Mesodermal cell (in vitro differentiated cells): Measurements from ENCODE around the gene FAM53B.

Source experiments
- H3K27ac ChIP-seq: 2 replicates; pipeline ENCODE4 v1.7.0; 2013; ENCODE audit warnings: mild to moderate bottlenecking, low read depth, low read length, moderate library complexity; ENCODE audit not compliant: severe bottlenecking
- H3K36me3 ChIP-seq: 2 replicates; pipeline ENCODE4 v1.7.1; 2013; ENCODE audit warnings: mild to moderate bottlenecking, low read length, moderate library complexity; ENCODE audit not compliant: control insufficient read depth, insufficient read depth
- H3K4me1 ChIP-seq: one replicate; pipeline ENCODE4 v1.7.1; 2013; ENCODE audit warnings: mild to moderate bottlenecking, low read length; ENCODE audit not compliant: insufficient read depth, control insufficient read depth, poor library complexity, severe bottlenecking
- H3K4me3 ChIP-seq: 2 replicates; pipeline ENCODE4 v1.7.0; 2013; ENCODE audit warnings: low read length, control low read depth, mild to moderate bottlenecking; ENCODE audit not compliant: insufficient read depth, poor library complexity, severe bottlenecking; ENCODE audit errors: extremely low read depth
- H3K9me3 ChIP-seq: 2 replicates; pipeline ENCODE4 v1.7.1; 2013; ENCODE audit warnings: mild to moderate bottlenecking, low read length, moderate library complexity; ENCODE audit not compliant: control insufficient read depth
- WGBS, 2 experiments: methylation state at CpG; one replicate each; pipeline ENCODE4 v1.1.5; 2013; ENCODE audit warnings: missing lambda C conversion rate in 2 of 2; ENCODE audit not compliant: insufficient coverage in 2 of 2; 5-methylcytosine and 5-hydroxymethylcytosine counted together

The FAM53B gene

GRCh38 chr10:124717041-124717757 lies 27.0 kb downstream of the FAM53B start:
- WGBS, 2 experiments: 94% methylated on average over 5 to 6 of the region's 9 CpGs

GRCh38 chr10:124716369-124716768 lies 27.8 kb downstream of the FAM53B start:
- Histone ChIP-seq H3K36me3 (peaks cover 11% of the 10 kb centered on the region), H3K4me1 (peaks cover 9% of the 10 kb centered on the region), H3K4me3 (no peak overlapping the region), H3K9me3 (no peaks in the 10 kb centered on the region), H3K27ac (no peak overlapping the region)
- WGBS, 2 experiments: 92 to 100% methylated on average over 2 to 3 of the region's 4 CpGs

More at GRCh38 chr10:124717041-124717757, 27.0 kb downstream of the FAM53B start:
- peaks cover 7% of the 10 kb centered on the region for H3K36me3 ChIP-seq
- no peak overlapping the region for H3K27ac ChIP-seq
- peaks cover 9% of the 10 kb centered on the region for H3K4me1 ChIP-seq
- no peaks in the 10 kb centered on the region for H3K9me3 ChIP-seq
- no peak overlapping the region for H3K4me3 ChIP-seq

DNA sequence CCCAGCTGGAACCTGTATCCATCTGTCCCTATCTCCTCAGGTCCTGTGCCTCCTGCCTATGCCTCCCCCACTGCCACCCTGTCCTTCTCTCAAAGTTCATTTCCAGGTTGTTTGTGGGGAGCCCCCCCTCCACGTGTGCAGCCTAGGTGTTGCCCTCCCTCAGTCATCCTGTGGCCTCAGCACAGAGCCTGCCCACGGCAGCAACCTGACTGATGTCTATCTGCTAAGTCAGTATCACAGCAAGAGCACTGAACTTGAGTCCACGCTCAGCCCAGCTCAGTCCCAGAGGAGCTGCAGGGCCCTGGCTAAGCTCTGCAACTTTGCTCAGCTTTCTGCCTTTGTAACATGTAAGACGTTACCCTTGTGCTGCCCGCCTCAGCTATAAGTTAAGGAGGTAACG lies 28.7 kb downstream of the FAM53B start:
- no peak overlapping the region for H3K27ac ChIP-seq
- no peaks in the 10 kb centered on the region for H3K9me3 ChIP-seq
- WGBS, 2 experiments: 66 to 69% methylated on average over 6 of the region's 6 CpGs
- H3K4me3 ChIP-seq: no peak overlapping the region
- peaks cover 9% of the 10 kb centered on the region for H3K4me1 ChIP-seq
- peaks cover 11% of the 10 kb centered on the region for H3K36me3 ChIP-seq

GRCh38 chr10:124713679-124714255 lies 30.4 kb downstream of the FAM53B start:
- WGBS, 2 experiments: 88 to 90% methylated on average over 6 to 7 of the region's 10 CpGs
- Histone ChIP-seq H3K27ac (peak overlapping the region; percentile 16), H3K4me1 (peaks cover 17% of the 10 kb centered on the region), H3K36me3 (peaks cover 11% of the 10 kb centered on the region), H3K4me3 (no peak overlapping the region), H3K9me3 (no peaks in the 10 kb centered on the region)

GRCh38 chr10:124712704-124713407 lies 31.3 kb downstream of the FAM53B start:
- Histone ChIP-seq H3K9me3 (no peaks in the 10 kb centered on the region), H3K36me3 (peaks cover 11% of the 10 kb centered on the region), H3K27ac (no peak overlapping the region), H3K4me1 (peaks cover 24% of the 10 kb centered on the region), H3K4me3 (no peak overlapping the region)
- 96% methylated on average over 4 of the region's 5 CpGs; no CpG with 5 or more reads in 1 of the 2 experiments for WGBS, 2 experiments

DNA sequence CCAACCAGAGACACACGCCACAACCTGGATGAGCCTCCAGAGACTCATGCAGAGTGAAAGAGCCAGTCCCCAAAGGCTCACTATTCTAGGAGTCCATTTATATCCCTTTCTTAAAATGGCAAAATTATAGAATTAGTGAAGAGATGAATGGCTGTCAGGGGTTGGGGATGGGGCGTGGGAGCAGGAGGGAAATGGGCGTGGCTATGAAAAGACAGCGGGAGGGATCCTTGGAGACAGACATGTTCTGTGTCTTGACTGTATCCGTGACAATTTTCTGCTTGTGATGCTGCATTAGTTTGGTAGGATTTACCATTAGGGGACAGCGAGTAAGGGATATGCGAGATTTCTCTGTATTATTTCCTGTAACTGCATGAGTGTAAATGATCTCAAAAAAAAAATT lies 33.0 kb downstream of the FAM53B start:
- 78% methylated on average over 4 to 5 of the region's 7 CpGs for WGBS, 2 experiments
- Histone ChIP-seq H3K36me3 (peaks cover 18% of the 10 kb centered on the region), H3K4me1 (peaks cover 24% of the 10 kb centered on the region), H3K4me3 (no peak overlapping the region), H3K9me3 (no peaks in the 10 kb centered on the region), H3K27ac (no peak overlapping the region)

GRCh38 chr10:124710266-124710881 lies 33.8 kb downstream of the FAM53B start:
- Histone ChIP-seq H3K27ac (no peak overlapping the region), H3K4me1 (peaks cover 24% of the 10 kb centered on the region), H3K9me3 (no peaks in the 10 kb centered on the region), H3K4me3 (no peak overlapping the region), H3K36me3 (peaks cover 19% of the 10 kb centered on the region)
- WGBS, 2 experiments: 87% methylated on average over 14 of the region's 14 CpGs

DNA sequence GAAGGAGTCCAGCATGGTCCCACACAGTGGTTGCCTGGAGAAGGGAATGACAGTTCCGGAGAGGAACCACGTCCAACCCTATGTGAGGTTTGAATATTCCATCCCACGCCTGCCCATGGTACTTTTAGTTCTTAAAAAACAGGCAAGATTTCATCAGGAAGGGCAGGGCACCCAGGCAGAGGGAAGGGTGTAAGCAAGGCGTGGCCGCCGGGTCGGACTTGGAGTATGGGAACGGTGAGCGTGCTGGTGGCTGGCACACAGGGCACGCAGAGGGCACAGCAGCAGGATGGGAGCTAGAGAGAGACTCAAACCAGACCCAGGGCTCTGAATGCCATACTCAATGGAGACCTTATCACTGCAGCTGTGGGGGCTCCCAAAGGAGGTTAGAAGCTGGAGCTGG lies 34.3 kb downstream of the FAM53B start:
- 75 to 97% methylated on average over 7 to 9 of the region's 10 CpGs for WGBS, 2 experiments
- H3K4me1 ChIP-seq: peaks cover 24% of the 10 kb centered on the region
- H3K9me3 ChIP-seq: no peaks in the 10 kb centered on the region
- no peak overlapping the region for H3K4me3 ChIP-seq
- no peak overlapping the region for H3K27ac ChIP-seq
- peaks cover 23% of the 10 kb centered on the region for H3K36me3 ChIP-seq

DNA sequence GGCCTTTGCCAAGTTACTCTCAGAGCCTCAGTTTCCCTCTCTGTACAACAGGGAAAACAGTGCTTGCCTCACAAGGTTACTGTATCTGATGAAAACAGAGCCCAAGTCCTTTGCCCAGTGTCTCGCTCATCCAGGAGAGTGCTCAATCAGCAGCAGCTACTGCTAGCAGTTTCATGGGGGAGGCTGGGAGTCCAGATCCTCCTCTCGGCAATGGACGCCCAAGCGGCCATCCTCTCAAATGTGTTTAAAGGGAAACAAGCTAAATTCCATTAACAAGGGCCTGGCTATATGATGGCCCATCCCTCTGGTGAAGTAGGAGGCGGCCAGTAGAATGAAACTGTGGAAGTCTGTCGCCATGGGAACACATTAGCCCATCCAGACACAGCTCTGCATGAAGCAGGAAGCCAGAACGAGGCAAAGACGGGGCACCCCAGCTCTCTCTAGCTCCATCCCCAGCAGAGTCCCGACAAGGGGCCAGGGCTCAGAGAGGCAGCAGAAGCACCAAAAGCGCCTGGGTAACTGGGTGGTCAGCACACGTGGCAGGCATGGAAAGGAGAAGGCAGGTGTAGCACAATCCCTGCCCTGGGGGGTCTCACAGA lies 35.2 kb downstream of the FAM53B start:
- Histone ChIP-seq H3K4me3 (no peak overlapping the region), H3K36me3 (peaks cover 31% of the 10 kb centered on the region), H3K9me3 (no peaks in the 10 kb centered on the region), H3K27ac (peak overlapping the region; percentile 59), H3K4me1 (peaks cover 23% of the 10 kb centered on the region)
- WGBS, 2 experiments: 72 to 81% methylated on average over 10 of the region's 11 CpGs

GRCh38 chr10:124708246-124708779 lies 35.9 kb downstream of the FAM53B start:
- H3K36me3 ChIP-seq: peaks cover 31% of the 10 kb centered on the region
- no peaks in the 10 kb centered on the region for H3K9me3 ChIP-seq
- peaks cover 16% of the 10 kb centered on the region for H3K4me1 ChIP-seq
- H3K27ac ChIP-seq: peak overlapping the region; percentile 59
- H3K4me3 ChIP-seq: no peak overlapping the region
- 79 to 81% methylated on average over 8 to 9 of the region's 9 CpGs for WGBS, 2 experiments
